ENCODE data around the gene FER. TPM values are rescaled to one million over a fixed set of nuclear protein-coding genes. Genes with fewer than 3 reads are reported as not detected.

FER gene
- total RNA-seq, 2 experiments from 2014 or later, result 9.4 to 10.0 TPM

DNA sequence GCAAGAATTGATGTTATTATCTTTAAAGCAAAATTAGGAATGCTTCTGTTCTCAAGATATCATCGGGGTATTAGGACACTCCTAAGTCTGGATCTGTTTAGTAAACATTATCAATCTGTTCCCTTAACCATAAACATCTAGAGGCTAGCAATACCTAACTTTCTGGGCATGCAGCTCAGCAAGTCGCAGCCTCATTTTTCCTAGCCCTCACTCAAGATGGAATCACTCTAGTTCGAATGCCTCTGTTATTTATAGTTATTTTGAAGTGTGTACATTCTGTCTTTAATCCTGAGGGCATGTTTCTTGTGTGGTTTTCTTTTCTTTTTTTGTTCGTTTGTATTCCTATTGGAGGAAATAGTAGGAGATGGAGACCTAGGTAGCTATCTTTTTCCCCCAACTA, 66.9 kb downstream of the FER start:
- POLR2A ChIA-PET, result no interaction called here
- H3K79me2 ChIP-seq (ENCODE audit: insufficient read depth, low read depth, low read length), result no peaks in the 10 kb centered on the region
- H3K4me3 ChIP-seq (ENCODE audit: low read depth, low read length, poor library complexity, severe bottlenecking), result no peak overlapping the region
- CTCF ChIA-PET (ENCODE audit: unreplicated experiment), result no interaction called here
- DNase-seq (ENCODE audit: low spot score), result no peak
- no peaks in the 10 kb centered on the region for H3K9me3 ChIP-seq (ENCODE audit: low read length)
- H3K9me2 ChIP-seq (ENCODE audit: insufficient read depth, low read length), result no peaks in the 10 kb centered on the region
- H3K4me2 ChIP-seq (ENCODE audit: low read length), result no peak overlapping the region
- no peaks in the 10 kb centered on the region for H4K20me1 ChIP-seq (ENCODE audit: insufficient read depth, low read length)
- no peak overlapping the region for H2AFZ ChIP-seq (ENCODE audit: low read length)
- no peak for TF ChIP-seq EZH2phosphoT487 (IDR thresholded peaks at IDR 0.05; ENCODE audit: borderline replicate concordance, low read depth, low read length)
- TF ChIP-seq, protein P1, sequence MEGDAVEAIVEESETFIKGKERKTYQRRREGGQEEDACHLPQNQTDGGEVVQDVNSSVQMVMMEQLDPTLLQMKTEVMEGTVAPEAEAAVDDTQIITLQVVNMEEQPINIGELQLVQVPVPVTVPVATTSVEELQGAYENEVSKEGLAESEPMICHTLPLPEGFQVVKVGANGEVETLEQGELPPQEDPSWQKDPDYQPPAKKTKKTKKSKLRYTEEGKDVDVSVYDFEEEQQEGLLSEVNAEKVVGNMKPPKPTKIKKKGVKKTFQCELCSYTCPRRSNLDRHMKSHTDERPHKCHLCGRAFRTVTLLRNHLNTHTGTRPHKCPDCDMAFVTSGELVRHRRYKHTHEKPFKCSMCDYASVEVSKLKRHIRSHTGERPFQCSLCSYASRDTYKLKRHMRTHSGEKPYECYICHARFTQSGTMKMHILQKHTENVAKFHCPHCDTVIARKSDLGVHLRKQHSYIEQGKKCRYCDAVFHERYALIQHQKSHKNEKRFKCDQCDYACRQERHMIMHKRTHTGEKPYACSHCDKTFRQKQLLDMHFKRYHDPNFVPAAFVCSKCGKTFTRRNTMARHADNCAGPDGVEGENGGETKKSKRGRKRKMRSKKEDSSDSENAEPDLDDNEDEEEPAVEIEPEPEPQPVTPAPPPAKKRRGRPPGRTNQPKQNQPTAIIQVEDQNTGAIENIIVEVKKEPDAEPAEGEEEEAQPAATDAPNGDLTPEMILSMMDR (conservative IDR thresholded peaks at IDR 0.05; ENCODE audit: low read length), result no peak
- intact Hi-C loops (cut with micrococcal nuclease; ENCODE audit: unreplicated experiment), result no loop called here
- no peaks in the 10 kb centered on the region for H3K4me1 ChIP-seq (ENCODE audit: insufficient read depth, low read length, poor library complexity, severe bottlenecking)
- no peak overlapping the region for H3K27ac ChIP-seq (ENCODE audit: low read depth, low read length, poor library complexity, severe bottlenecking)
- no peaks in the 10 kb centered on the region for H3K36me3 ChIP-seq (ENCODE audit: insufficient read depth, low read length)
- no TSS peak for BruUV-seq (replicated peaks)

DNA sequence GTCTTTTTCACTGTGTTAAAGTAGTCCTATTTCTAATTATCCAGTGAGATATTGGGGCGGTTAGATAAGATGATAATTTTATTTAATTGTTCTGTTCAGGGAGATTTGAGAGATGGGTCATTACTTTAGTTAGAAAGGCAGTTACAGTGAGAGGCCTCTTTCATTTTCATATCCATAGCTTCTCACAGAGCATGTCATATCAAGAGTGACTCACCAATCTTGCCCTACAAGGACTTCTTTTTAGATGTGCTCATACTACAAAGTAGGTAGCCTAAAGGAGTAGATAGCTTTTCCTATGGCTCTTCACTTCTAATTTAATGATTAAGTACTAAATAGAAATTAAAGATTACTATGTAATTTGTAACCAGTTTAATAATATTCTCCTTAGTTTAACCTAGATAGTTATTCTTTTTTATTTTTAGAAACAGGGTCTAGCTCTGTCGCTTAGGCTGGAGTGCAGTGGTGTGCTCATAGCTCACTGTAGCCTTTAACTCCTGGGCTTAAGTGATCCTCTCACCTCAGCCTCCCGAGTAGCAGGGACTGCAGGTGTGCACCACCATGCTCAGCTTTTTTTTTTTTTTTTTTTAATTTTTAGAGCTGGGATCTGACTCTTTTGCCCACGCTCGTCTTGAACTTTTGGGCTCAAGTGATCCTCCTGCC, 71.0 kb downstream of the FER start:
- Histone ChIP-seq H3K79me2 (ENCODE audit: insufficient read depth, low read depth, low read length) (no peaks in the 10 kb centered on the region), H3K4me3 (ENCODE audit: low read depth, low read length, poor library complexity, severe bottlenecking) (no peak overlapping the region), H3K36me3 (ENCODE audit: insufficient read depth, low read length) (no peaks in the 10 kb centered on the region), H3K9me3 (ENCODE audit: low read length) (no peaks in the 10 kb centered on the region), H4K20me1 (ENCODE audit: insufficient read depth, low read length) (no peaks in the 10 kb centered on the region), H3K9me2 (ENCODE audit: insufficient read depth, low read length) (no peaks in the 10 kb centered on the region), H3K4me2 (ENCODE audit: low read length) (no peak overlapping the region), H3K4me1 (ENCODE audit: insufficient read depth, low read length, poor library complexity, severe bottlenecking) (no peaks in the 10 kb centered on the region), H3K27ac (ENCODE audit: low read depth, low read length, poor library complexity, severe bottlenecking) (no peak overlapping the region), H2AFZ (ENCODE audit: low read length) (no peak overlapping the region)
- CTCF ChIA-PET (ENCODE audit: unreplicated experiment), result no interaction called here
- POLR2A ChIA-PET, result interaction anchor here (0.6 to 1.2 kb wide), 4 partner anchors 23 to 1787 kb away, joined by 3 to 4 read pairs (median 4); no protein-coding TSS in a partner anchor
- TF ChIP-seq EZH2phosphoT487 (IDR thresholded peaks at IDR 0.05; ENCODE audit: borderline replicate concordance, low read depth, low read length), result no peak
- TF ChIP-seq, protein P1 (conservative IDR thresholded peaks at IDR 0.05; ENCODE audit: low read length), result no peak
- no TSS peak for BruUV-seq (replicated peaks)
- intact Hi-C loops (cut with micrococcal nuclease; ENCODE audit: unreplicated experiment), result no loop called here
- no peak for DNase-seq (ENCODE audit: low spot score)

DNA sequence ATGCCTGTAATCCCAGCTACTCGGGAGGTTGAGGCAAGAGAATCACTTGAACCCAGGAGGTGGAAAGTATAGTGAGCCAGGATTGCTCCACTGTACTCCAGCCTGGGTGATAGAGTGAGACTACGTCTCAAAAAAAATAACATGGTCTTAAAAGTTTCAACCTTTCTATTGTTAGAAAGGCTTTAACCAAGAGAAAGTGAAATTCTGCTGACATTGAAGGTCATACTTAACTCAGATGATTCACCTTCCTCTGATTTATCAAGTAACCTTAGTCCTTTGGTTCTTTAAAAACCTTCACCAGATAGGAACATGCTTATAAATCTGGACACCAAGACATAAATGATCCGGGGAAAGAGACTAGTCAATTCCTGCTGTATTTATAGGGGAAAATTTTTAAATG, 73.3 kb downstream of the FER start:
- intact Hi-C loops (cut with micrococcal nuclease; ENCODE audit: unreplicated experiment), result no loop called here
- Histone ChIP-seq H4K20me1 (ENCODE audit: insufficient read depth, low read length) (no peaks in the 10 kb centered on the region), H3K4me2 (ENCODE audit: low read length) (no peak overlapping the region), H3K27ac (ENCODE audit: low read depth, low read length, poor library complexity, severe bottlenecking) (no peak overlapping the region), H3K36me3 (ENCODE audit: insufficient read depth, low read length) (no peaks in the 10 kb centered on the region), H3K9me2 (ENCODE audit: insufficient read depth, low read length) (no peaks in the 10 kb centered on the region), H3K9me3 (ENCODE audit: low read length) (no peaks in the 10 kb centered on the region), H3K4me3 (ENCODE audit: low read depth, low read length, poor library complexity, severe bottlenecking) (no peak overlapping the region), H3K4me1 (ENCODE audit: insufficient read depth, low read length, poor library complexity, severe bottlenecking) (no peaks in the 10 kb centered on the region), H2AFZ (ENCODE audit: low read length) (no peak overlapping the region), H3K79me2 (ENCODE audit: insufficient read depth, low read depth, low read length) (no peaks in the 10 kb centered on the region)
- no TSS peak for BruUV-seq (replicated peaks)
- DNase-seq (ENCODE audit: low spot score), result no peak
- ChIA-PET POLR2A (no interaction called here), CTCF (ENCODE audit: unreplicated experiment) (no interaction called here)
- TF ChIP-seq EZH2phosphoT487 (IDR thresholded peaks at IDR 0.05; ENCODE audit: borderline replicate concordance, low read depth, low read length), result no peak
- TF ChIP-seq, protein P1 (conservative IDR thresholded peaks at IDR 0.05; ENCODE audit: low read length), result no peak

All from OCI-LY7 (cell line).